Ovary (tissue), 3 donors: ENCODE results near the gene INTS11.

Source experiments
- EP300 ChIP-seq: sonication (generic); formaldehyde crosslinking; IDR thresholded peaks from one replicate; pipeline ENCODE4 v1.6.1; 2017; ENCODE audit warnings: antibody characterized with exemption
- POLR2A ChIP-seq: fragments of 450-650 bp; IDR thresholded peaks from one replicate; pipeline ENCODE4 v1.6.1; 2017; ENCODE audit warnings: antibody characterized with exemption, mild to moderate bottlenecking, moderate library complexity
- TF ChIP-seq, protein P1 (sequence below), 3 donors: fragments of 450-650 bp in 2 of 3; fragments of 200-600 bp in 1 of 3; IDR thresholded peaks; one replicate each; pipeline versions ENCODE4 v1.5.1 to v1.8.0; 2016 to 2022; ENCODE audit warnings: antibody characterized with exemption in 3 of 3, mild to moderate bottlenecking in 1 of 3
- donor health status: DM: no; HTN: no; CAD: no.

DNA sequence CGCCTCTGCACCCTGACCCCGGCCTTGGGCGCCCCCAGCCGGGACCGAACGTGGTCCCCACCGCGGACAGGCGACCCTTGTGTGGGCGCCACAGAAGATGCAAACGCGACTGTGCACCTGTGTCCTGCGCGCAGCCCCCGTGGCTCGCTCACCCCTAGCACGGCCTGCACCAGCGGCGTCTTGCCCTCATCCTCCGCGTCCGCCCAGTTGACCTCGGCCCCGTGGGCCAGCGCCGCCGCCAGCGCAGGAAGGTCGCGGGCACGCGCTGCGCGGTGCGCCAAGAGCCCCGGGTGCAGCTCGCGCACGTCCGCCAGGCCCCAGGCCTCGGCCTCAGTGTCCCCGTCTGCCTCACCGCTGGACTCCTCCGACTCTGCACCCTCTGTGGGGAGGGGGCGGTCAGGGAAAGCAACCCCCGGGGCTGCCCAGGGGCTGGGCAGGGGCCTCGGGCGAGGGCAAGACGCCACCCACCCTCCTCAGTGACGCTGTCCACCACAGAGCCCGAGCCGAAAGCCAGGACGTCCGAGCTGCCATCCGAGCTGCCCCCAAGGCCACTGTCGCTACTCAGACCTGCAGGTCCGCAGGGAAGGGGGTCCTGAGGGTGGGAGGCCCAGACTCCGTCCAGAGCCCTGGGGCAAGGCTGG, 30.1 kb downstream of the INTS11 start:
- TF ChIP-seq, protein P1, sequence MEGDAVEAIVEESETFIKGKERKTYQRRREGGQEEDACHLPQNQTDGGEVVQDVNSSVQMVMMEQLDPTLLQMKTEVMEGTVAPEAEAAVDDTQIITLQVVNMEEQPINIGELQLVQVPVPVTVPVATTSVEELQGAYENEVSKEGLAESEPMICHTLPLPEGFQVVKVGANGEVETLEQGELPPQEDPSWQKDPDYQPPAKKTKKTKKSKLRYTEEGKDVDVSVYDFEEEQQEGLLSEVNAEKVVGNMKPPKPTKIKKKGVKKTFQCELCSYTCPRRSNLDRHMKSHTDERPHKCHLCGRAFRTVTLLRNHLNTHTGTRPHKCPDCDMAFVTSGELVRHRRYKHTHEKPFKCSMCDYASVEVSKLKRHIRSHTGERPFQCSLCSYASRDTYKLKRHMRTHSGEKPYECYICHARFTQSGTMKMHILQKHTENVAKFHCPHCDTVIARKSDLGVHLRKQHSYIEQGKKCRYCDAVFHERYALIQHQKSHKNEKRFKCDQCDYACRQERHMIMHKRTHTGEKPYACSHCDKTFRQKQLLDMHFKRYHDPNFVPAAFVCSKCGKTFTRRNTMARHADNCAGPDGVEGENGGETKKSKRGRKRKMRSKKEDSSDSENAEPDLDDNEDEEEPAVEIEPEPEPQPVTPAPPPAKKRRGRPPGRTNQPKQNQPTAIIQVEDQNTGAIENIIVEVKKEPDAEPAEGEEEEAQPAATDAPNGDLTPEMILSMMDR (IDR thresholded peaks at IDR 0.05): no peak
- no peak for TF ChIP-seq POLR2A
- no peak for TF ChIP-seq EP300
